ENCODE data around the gene RUNX3. TPM values are rescaled to one million over a fixed set of nuclear protein-coding genes. Genes with fewer than 3 reads are reported as not detected.

Gene RUNX3
- total RNA-seq, 1 experiment from 2014 or later = 1.5 TPM

- TF ChIP-seq TP53 (CRISPR knock-in tag; IDR thresholded peaks at IDR 0.05) (no peak), SP1 (CRISPR knock-in tag; conservative IDR thresholded peaks at IDR 0.05) (no peak), TEAD4 (CRISPR knock-in tag; IDR thresholded peaks at IDR 0.05) (no peak)
Measured at GRCh38 chr1:24886241-24886640, 43.8 kb downstream of the RUNX3 start (continued).

GRCh38 chr1:24884751-24885150 is 45.3 kb downstream of the RUNX3 start:
- DNase-seq (ENCODE audit: low spot score) = no peak
- no peak overlapping the region for H3K27ac Mint-ChIP-seq
- peaks cover 19% of the 10 kb centered on the region for H3K9me3 Mint-ChIP-seq
- no peaks in the 10 kb centered on the region for H3K4me1 Mint-ChIP-seq
- TF ChIP-seq KAT7 (CRISPR knock-in tag; IDR thresholded peaks at IDR 0.05; ENCODE audit: borderline replicate concordance) (no peak), ZNF416 (CRISPR knock-in tag; IDR thresholded peaks at IDR 0.05) (no peak)
- TF ChIP-seq, protein P1, sequence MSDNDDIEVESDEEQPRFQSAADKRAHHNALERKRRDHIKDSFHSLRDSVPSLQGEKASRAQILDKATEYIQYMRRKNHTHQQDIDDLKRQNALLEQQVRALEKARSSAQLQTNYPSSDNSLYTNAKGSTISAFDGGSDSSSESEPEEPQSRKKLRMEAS (CRISPR knock-in tag; IDR thresholded peaks at IDR 0.05) = no peak
- no peak overlapping the region for H3K4me3 Mint-ChIP-seq
- no peak for ATAC-seq
- H3K27me3 Mint-ChIP-seq (ENCODE audit: low read depth) = peaks cover 21% of the 10 kb centered on the region; the same call in 1 of the 2 replicates
- ChIA-PET POLR2A (no interaction called here), CTCF (interaction anchor here (0.6 to 1.4 kb wide), 2 partner anchors 14 to 285 kb away, joined by 3 read pairs; no protein-coding TSS in a partner anchor)
- no peaks in the 10 kb centered on the region for H3K36me3 Mint-ChIP-seq

GRCh38 chr1:24881034-24881433 is 49.0 kb downstream of the RUNX3 start:
- CTCF ChIA-PET = interaction anchor here (1.0 kb wide), 1 partner anchor 52 kb away, joined by 3 read pairs; no protein-coding TSS in a partner anchor
- DNase-seq (ENCODE audit: low spot score) (no peak), ATAC-seq (no peak)
- Mint-ChIP-seq H3K4me1 (peaks cover 4% of the 10 kb centered on the region; the same call in 1 of the 2 replicates), H3K27ac (no peak overlapping the region), H3K4me3 (no peak overlapping the region), H3K9me3 (peaks cover 10% of the 10 kb centered on the region; the same call in 1 of the 2 replicates), H3K36me3 (no peaks in the 10 kb centered on the region), H3K27me3 (ENCODE audit: low read depth) (peaks cover 17% of the 10 kb centered on the region; the same call in 1 of the 2 replicates)
- POLR2A ChIA-PET = no interaction called here
- TF ChIP-seq FOXP4 (CRISPR knock-in tag; IDR thresholded peaks at IDR 0.05) (no peak), NFYB (CRISPR knock-in tag; conservative IDR thresholded peaks at IDR 0.05; ENCODE audit: low read depth) (no peak), ZNF121 (CRISPR knock-in tag; IDR thresholded peaks at IDR 0.05) (no peak), SOX15 (CRISPR knock-in tag; IDR thresholded peaks at IDR 0.05) (no peak), TP53 (CRISPR knock-in tag; IDR thresholded peaks at IDR 0.05) (no peak), MXD4 (CRISPR knock-in tag; IDR thresholded peaks at IDR 0.05; ENCODE audit: borderline replicate concordance) (no peak), HMGA2 (CRISPR knock-in tag; IDR thresholded peaks at IDR 0.05) (no peak), ELF4 (CRISPR knock-in tag; IDR thresholded peaks at IDR 0.05; ENCODE audit: low read depth) (no peak), ESRRA (CRISPR knock-in tag; IDR thresholded peaks at IDR 0.05; ENCODE audit: borderline replicate concordance) (no peak)
- TF ChIP-seq, protein P2, sequence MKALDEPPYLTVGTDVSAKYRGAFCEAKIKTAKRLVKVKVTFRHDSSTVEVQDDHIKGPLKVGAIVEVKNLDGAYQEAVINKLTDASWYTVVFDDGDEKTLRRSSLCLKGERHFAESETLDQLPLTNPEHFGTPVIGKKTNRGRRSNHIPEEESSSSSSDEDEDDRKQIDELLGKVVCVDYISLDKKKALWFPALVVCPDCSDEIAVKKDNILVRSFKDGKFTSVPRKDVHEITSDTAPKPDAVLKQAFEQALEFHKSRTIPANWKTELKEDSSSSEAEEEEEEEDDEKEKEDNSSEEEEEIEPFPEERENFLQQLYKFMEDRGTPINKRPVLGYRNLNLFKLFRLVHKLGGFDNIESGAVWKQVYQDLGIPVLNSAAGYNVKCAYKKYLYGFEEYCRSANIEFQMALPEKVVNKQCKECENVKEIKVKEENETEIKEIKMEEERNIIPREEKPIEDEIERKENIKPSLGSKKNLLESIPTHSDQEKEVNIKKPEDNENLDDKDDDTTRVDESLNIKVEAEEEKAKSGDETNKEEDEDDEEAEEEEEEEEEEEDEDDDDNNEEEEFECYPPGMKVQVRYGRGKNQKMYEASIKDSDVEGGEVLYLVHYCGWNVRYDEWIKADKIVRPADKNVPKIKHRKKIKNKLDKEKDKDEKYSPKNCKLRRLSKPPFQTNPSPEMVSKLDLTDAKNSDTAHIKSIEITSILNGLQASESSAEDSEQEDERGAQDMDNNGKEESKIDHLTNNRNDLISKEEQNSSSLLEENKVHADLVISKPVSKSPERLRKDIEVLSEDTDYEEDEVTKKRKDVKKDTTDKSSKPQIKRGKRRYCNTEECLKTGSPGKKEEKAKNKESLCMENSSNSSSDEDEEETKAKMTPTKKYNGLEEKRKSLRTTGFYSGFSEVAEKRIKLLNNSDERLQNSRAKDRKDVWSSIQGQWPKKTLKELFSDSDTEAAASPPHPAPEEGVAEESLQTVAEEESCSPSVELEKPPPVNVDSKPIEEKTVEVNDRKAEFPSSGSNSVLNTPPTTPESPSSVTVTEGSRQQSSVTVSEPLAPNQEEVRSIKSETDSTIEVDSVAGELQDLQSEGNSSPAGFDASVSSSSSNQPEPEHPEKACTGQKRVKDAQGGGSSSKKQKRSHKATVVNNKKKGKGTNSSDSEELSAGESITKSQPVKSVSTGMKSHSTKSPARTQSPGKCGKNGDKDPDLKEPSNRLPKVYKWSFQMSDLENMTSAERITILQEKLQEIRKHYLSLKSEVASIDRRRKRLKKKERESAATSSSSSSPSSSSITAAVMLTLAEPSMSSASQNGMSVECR (CRISPR knock-in tag; IDR thresholded peaks at IDR 0.05; ENCODE audit: borderline replicate concordance) = no peak
- TF ChIP-seq, protein P3, sequence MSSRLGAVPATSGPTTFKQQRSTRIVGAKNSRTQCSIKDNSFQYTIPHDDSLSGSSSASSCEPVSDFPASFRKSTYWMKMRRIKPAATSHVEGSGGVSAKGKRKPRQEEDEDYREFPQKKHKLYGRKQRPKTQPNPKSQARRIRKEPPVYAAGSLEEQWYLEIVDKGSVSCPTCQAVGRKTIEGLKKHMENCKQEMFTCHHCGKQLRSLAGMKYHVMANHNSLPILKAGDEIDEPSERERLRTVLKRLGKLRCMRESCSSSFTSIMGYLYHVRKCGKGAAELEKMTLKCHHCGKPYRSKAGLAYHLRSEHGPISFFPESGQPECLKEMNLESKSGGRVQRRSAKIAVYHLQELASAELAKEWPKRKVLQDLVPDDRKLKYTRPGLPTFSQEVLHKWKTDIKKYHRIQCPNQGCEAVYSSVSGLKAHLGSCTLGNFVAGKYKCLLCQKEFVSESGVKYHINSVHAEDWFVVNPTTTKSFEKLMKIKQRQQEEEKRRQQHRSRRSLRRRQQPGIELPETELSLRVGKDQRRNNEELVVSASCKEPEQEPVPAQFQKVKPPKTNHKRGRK (CRISPR knock-in tag; IDR thresholded peaks at IDR 0.05; ENCODE audit: borderline replicate concordance) = no peak
- TF ChIP-seq, protein P4, sequence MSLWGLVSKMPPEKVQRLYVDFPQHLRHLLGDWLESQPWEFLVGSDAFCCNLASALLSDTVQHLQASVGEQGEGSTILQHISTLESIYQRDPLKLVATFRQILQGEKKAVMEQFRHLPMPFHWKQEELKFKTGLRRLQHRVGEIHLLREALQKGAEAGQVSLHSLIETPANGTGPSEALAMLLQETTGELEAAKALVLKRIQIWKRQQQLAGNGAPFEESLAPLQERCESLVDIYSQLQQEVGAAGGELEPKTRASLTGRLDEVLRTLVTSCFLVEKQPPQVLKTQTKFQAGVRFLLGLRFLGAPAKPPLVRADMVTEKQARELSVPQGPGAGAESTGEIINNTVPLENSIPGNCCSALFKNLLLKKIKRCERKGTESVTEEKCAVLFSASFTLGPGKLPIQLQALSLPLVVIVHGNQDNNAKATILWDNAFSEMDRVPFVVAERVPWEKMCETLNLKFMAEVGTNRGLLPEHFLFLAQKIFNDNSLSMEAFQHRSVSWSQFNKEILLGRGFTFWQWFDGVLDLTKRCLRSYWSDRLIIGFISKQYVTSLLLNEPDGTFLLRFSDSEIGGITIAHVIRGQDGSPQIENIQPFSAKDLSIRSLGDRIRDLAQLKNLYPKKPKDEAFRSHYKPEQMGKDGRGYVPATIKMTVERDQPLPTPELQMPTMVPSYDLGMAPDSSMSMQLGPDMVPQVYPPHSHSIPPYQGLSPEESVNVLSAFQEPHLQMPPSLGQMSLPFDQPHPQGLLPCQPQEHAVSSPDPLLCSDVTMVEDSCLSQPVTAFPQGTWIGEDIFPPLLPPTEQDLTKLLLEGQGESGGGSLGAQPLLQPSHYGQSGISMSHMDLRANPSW (CRISPR knock-in tag; conservative IDR thresholded peaks at IDR 0.05; ENCODE audit: low read depth) = no peak
- TF ChIP-seq, protein P5, sequence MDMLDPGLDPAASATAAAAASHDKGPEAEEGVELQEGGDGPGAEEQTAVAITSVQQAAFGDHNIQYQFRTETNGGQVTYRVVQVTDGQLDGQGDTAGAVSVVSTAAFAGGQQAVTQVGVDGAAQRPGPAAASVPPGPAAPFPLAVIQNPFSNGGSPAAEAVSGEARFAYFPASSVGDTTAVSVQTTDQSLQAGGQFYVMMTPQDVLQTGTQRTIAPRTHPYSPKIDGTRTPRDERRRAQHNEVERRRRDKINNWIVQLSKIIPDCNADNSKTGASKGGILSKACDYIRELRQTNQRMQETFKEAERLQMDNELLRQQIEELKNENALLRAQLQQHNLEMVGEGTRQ (CRISPR knock-in tag; IDR thresholded peaks at IDR 0.05) = no peak
- TF ChIP-seq, protein P6, sequence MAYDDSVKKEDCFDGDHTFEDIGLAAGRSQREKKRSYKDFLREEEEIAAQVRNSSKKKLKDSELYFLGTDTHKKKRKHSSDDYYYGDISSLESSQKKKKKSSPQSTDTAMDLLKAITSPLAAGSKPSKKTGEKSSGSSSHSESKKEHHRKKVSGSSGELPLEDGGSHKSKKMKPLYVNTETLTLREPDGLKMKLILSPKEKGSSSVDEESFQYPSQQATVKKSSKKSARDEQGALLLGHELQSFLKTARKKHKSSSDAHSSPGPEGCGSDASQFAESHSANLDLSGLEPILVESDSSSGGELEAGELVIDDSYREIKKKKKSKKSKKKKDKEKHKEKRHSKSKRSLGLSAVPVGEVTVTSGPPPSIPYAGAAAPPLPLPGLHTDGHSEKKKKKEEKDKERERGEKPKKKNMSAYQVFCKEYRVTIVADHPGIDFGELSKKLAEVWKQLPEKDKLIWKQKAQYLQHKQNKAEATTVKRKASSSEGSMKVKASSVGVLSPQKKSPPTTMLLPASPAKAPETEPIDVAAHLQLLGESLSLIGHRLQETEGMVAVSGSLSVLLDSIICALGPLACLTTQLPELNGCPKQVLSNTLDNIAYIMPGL (CRISPR knock-in tag; IDR thresholded peaks at IDR 0.05) = no peak

Measured in WTC11 (cell line).